Limb (tissue), 2 donors: ENCODE data around the gene LIPC.

Experiments used
- DNase-seq, 2 donors: peaks; one replicate each; pipeline ENCODE4 v3.0.0-alpha.2; 2016; ENCODE audit errors: extremely low spot score in 2 of 2

The LIPC gene

DNA sequence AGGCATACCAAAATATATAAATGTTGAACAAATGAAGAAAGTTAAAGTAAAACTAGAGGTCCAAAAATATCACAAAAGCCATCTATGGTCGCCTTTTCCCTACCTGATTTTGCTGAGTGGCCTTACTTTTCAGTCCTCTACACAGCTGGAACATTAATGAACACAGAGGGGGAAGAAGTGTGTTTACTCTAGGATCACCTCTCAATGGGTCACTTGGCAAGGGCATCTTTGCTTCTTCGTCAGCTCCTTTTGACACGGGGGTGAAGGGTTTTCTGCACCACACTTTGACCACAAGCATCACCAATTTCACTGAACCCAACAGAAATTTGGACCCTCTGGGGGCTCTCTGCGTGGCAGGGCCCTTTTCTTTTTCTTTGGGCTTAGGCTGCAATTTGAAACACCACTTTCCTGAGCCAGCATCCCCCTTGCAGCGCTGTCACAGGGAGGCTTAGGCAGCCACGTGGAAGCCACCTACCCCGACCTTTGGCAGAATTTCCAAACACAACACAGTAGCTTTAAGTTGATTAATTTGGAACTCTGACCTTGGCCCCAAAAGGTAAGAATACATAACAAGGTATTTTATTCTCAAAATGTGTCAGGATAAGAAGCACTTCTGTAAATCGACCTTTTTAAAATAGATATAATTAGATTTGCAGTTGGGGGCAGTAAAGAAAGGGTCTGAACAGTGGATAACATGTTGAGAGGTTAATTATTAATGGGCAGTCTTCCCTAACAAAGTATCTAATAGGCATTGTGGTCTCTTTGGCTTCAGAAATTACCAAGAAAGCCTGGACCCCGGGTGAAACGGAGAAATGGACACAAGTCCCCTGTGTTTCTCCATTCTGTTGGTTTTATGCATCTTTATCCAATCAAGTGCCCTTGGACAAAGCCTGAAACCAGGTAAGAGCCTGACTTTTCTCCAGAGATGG, at the start of gene LIPC:
LIPC (plus strand) TSS at position 771 of the 929 bp plus-strand sequence; CDS start at position 813, 42 bp downstream.
- DNase-seq, result no peak

DNA sequence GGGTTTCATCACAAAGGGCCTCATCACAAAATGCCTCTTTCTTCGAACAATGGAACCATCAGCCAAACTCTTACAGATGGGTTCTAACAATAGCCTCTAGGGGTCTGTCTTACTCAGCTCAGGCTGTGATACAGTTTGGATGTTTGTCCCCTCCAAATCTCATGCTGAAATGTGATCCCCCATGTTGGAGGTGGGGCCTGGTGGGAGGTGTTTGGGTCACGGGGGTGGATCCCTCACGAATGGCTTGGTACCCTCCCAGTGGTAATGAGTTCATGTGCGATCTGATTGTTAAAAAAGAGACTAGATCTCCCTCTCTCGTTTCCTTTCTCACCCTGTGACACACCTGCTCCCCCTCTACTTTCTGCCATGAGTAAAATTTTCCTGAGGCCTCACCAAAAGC, 47.9 kb upstream of the LIPC start:
- no peak for DNase-seq

DNA sequence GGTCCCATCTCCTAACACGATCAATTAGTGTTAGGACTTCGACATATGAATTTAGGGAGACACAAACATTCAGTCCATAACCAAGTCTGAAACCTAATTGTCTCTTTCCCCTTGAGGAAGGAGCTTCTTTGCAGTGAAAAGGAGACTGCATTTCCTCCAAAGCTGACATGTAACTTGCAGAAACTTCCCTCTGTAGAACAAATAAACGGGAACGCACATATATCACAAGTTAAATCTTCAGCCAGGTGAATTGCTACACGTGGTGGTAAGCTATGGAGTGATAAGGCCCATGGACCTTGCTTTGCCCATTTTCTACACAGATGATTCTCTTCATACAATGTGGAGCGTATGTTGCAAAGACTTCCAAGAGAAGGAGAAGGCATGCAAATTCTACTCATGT, 47.1 kb upstream of the LIPC start:
- no peak for DNase-seq

DNA sequence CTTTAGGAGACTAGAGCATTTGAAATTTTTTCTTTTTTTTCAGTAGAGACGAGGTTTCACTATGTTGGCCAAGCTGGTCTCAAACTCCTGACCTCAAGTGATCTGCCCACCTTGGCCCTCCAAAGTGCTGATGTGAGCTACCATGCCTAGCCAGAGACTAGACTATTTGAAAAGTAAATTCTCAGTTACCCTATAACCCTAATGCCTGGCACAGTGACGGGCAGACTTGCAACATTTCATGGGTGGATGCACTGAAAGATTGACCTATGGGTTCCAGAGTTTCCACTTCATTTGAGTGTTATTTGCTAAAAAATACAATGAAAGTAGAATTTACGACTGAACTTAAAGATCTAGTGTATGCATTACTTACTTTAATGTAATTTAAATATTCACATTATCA, 45.7 kb upstream of the LIPC start:
- no peak for DNase-seq

DNA sequence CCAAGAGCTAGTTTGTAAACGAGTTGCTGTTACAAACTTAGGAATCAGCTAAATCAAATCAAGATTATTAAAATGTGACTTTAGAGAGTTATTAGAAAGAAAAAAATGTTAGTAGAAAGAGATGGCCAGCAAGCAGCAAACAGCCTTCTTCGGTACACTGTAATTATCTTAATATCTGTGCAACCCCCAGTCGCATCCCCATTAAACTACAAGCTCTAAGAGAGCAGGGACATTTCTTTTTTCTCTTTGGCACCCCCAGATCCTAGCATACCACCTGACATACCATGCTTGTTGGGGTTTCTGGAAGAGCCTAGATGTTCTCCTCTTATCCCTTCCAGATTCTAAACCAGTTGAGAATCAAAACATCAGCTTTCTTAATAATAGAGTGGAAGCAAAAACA, 45.1 kb upstream of the LIPC start:
- no peak for DNase-seq

DNA sequence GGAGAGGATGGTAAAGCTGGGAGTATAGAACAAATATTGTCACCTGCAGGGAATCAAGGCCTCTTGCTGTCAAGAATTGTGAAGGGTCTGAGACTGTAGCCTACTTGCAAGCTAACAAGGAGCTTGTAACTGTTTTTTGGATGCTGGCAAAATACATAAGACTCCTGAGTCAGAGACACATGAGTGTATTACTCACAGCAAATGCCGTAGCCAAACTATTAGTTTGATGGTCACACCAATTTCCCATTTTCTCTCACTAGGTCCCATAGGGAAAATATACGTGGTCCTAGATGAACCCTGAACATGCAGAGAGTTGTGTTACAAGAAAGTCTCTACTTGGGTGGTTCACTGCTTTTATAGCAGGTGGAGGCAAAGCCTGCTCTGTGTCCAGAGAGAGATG, 44.7 kb upstream of the LIPC start:
- DNase-seq, result no peak

DNA sequence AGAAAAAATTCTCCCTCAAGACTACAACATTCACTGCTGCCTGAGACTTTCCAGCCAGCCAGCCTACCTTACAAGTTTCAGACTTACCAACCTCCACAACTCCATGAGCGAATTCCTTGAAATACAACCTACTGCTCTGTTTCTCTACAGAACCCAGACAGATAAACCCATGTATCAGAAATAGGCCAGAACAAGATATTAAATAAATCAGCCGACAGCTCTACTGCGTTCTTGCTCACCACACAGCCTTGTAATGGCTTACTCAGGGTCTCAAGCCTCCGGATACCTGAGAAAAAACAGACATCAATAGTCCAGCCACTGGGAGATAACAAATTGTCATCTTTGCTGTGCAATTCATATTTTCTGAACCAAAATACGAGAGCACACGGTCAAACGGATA, 43.6 kb upstream of the LIPC start:
- DNase-seq, result no peak

DNA sequence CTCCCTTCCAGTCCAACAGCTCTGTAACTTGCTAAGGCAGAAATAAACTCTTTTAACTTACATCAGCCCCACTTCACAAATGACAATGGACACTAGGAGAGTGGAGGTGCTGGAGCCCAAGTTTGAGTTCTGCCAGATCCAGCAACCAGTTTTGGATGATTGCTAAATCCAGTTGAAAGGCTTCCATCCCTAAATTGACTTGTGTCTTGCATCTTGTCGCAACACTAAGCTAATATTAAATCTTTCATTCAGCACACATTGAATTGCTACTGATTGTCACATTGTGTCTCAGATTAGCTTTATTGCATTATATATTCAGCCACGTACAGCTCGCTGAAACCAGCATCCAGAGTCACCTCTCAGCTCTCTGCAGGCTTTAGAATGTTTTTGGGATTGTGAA, 41.7 kb upstream of the LIPC start:
- DNase-seq, result no peak

DNA sequence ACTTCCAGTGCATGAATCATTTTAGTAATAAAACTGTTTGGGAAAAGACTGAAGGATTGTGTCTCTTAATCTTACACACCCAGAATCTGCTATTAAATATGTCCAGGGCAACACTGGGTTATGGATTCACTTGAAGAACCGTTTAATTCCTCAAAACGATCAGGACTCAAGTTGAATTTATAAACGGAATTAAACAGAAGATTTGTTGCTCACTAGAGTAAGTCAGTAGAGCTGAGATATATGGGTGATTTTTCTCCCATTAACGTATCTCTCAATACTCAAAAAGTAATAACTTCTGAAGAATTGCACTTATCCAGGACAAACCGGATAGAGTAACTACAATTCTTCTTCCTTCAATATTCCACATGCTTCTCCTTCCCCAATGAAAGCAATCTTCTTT, 41.1 kb upstream of the LIPC start:
- DNase-seq, result no peak

DNA sequence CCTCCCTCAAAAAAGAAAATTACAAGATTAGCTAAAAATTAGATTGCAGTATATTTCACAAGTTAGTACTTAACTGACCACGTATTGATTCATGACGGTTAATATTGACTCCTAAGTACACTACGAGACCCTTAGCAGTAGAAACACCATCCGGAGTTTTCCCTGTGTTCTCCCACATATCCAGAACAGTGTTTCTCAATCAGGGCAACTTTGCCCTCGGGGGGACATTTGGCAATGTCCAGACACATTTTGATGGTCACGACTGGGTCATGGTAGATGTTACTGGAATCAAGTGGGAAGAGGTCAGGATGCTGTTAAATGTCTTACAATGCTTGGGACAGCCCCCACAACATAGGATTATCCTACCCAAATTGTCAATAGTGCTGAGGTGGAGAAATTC, 40.7 kb upstream of the LIPC start:
- no peak for DNase-seq

DNA sequence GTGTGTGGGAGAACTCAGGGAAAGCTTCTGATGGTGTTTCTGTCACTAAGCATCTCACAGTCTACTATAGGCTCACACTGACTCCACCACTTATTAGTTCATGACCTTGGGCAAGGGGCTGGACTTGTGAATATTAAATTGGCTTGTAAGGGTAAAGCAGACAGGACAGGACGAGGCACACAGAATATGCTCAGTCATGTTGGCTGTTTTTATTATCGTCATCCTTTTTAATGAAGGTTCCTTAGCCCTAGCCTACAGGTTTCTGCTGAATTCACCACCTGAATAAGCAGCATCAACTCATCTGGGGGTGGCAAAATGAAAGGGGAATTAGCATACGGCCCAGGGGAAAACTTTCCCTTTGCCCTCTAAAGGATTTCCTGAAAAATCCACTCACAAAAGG, 39.6 kb upstream of the LIPC start:
- DNase-seq, result no peak

DNA sequence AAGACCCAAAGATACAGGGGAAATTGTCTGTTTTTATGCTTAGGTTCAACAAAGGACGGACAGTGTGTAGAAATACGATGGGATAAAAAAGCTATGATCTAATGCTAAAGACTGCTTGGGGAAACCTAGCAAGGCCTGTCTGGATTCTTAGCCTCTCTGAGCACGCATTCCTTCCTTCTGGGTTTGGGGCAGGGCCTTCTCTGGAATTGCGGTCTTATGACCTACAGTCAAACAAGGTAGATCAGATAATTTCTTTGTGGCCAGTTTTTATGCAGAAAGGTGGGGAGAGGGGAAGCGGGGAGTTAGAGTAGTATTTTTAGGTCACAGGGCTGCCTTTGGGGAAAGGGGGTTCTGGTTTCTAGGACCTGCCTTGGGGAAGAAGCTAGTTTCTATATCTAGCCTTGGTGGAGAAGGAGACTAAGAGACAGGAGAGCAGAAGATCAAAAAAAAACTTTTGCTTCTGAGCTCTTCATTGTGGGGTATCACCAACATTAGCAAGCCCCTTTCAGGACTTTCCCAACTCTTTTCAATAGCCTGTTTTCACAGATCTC, 39.1 kb upstream of the LIPC start:
- DNase-seq, result no peak

DNA sequence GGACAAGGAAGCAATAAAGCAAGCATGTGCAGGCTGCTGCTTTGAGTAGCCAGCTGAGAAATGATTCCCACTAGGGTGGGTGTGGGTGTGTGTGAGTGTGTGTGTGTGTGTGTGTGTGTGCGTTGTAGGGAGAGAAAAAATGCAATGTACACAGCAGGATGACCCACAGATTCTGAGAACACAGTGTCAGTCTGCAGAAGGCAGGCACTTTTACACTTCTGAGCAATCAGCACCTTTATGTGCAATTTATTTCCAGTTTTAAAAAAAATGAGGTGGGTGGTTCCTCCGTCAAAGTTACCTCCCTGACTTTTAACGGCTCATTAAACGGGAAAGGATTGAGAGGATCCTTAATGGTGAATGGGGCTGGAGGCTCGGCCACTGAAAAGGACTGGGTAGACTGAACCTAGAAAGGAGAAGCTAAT, 38.5 kb upstream of the LIPC start:
- DNase-seq, result no peak

DNA sequence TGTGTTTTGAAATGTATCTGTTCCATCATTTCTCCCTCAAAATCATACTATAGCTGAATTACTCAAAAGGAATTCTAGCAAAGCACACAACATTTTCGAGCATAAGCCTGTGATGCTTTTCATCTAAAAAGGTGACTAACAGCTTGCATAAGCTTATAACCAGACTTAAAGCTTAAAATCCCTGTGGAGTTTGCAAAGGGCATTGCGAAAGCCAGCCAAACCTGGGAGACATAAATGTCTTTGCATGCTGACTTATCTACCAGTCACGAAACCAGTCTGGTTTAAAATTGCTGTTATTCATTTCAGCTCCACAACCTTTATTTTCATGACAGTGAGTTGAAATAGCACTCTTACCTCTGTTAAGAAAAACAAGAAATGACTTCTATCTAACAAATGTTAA, 35.6 kb upstream of the LIPC start:
- no peak for DNase-seq

DNA sequence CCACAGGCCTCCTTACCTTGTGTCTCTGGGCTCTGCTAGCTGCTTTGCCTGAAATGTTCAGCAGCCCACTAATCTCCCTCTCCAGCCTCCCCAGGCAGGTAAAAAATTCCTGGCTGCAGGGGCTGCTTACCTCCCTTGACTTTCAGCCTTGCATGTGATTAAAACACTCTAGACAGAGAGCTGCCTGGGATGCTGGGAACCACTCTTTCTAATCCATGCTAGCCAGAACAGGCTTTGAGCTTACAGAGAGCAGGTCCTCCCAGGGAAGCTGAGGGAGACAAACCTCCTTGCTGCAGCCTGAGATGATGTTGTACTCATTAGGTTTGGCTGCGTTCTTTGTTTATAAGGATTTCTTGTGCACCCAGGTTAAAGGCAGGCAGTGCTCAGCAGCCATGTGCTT, 33.7 kb upstream of the LIPC start:
- no peak for DNase-seq

DNA sequence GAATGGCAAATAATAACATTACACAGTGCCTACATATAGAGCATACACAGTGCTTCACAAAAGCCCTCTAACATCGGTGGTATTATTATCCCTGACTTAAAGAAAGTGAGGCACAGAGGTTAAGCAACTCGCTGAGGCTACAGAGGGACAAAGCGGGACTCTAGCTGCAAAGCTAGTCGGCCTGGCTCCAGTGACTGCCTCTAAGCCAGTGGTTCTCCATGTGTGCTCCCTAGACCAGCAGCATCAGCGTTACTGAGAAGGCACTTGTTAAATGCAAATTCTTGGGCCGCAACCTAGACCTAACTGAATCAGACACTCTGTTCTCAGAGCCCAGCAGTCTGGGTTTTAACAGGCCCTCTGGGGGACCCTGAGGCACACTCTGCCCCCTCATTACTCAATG, 33.1 kb upstream of the LIPC start:
- DNase-seq, result no peak

DNA sequence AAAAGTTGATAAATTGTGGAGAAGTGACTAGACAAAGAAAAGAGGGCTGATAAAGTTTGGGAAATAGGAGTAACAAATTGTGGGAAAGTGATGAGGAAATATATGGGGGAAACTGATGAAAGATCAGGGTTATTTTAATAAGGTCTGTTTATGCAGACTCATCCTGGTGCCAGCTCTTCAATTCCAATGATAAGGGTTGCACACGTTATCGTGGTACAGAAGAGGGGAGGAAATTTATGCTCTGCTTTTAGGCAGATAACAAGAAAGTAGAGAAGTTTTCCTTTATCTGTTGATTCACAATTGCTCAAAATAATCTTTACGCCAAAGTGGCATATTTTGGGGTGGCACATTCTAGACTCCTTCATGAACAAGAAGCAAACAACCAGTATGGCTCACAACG, 32.1 kb upstream of the LIPC start:
- DNase-seq, result no peak

DNA sequence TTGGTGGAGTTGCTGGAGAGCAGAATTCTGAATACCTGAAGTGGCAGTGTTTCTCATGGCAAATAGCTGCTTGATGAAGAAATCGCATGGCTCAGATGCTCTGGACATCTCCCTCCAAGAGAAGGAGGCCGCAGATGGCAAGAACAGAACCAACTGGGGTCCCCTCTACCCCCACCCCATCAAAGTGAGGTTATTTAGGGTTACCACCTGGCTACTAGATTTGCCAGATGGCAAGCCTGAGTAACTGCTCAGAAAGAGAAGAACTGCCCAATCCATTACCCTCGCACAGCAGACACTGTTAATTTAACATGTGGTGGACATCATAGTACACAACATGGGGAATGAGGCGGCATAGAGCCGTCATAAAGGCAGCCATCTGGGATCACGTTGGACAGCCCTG, 30.5 kb upstream of the LIPC start:
- no peak for DNase-seq

DNA sequence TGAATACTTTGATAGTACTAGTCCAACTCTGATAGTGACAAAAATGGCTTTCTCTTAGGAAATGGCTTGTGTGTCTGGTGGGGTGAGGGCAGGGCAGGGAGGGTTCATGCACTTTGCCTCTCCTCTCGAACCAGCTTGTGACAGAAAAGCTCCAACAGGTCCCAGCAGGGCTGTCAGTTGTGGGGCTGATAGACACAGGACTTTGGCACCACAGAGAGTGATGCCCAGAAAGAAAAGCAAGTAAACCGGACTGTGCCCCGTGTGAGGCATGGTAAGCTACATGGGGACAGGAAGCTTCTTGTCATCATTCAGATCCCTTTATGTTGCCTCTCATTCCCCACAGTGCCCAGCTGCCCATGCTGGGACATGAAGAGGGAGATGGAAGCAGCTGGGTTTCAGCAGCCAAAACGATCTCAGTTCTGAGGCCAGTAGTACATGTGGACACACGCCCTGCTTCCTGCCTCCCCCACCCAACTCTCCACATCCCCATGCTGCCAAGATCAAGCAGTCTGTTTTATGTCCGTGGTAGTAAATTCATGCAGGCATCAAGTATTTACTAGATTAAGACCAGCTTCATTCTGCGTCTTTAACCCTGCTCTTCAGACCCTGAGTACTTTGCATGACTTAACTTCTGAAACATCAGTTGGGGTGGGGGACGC, 29.7 kb upstream of the LIPC start:
- no peak for DNase-seq

DNA sequence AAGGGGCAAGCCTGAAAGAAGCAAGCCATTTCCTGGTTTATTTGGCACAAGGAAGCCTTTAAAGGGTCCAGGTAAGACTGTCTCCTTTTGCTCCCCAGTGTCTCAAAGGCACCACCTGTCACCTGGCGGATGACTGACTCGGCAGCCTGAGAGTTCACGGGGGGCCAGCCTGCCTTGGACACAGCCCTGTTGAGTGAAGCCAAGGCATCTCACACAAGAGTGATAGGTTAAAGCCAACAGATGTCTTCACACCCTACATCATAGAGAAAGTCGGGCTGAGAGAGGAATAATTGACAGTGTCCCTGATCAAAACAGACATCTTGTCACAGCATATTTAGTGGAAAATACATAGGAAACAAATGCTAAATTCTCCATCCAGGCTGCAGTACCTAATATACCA, 28.2 kb upstream of the LIPC start:
- no peak for DNase-seq

DNA sequence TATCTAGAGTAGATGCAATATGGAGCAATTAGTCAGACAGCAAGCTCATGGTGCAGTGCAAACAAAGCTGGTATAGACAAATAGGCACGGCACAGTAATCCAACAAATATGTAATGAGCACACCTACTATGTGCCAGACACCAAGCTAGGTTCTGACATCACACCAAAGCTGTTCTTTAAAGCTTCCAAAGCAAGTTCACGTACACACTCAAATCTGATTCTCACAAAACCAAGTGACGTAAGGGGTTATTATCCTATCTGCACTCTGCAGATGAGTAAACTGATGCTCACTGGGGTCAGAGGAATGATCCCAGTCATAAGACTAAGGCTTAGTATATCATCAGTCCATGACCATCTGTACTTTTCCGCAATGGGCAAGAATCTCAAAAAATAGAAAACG, 27.8 kb upstream of the LIPC start:
- no peak for DNase-seq

DNA sequence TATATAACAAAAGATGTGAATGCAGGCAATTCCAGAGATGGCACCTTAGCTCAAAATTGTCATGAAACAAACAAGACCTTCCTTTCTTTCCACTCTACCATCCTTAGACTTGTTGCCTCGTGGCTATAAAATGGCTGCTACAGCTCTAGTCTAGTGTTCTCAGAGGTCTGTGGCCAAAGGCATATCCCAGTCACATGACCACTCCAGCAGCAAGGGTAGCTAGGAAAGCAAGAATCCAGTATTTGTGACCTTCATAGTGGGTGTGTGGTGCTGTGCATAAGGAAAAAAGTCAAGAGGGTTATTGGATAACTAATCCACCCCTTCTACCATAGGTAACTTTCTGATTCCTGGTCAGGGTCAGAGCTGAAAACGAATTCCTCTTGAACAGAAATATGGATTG, 27.1 kb upstream of the LIPC start:
- DNase-seq, result no peak

DNA sequence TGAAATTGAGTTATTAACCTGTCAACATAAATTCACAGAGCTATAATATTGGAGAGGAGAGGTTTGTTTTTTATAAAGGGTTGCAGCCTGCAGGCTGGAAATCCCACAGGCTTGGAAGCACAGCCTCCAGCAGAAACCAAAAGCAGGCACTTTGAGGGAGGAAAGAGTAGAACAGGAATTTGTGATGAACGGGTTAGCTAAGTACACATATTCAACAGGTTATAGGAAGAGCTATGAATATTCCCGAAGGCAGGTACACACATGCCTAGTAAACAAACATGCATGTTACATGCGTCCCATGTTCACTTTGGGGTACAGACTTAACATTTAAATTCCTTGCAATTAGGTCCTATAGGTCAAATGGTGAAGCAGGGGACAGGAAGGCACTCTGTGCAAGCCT, 25.9 kb upstream of the LIPC start:
- no peak for DNase-seq
